Right lobe of liver (tissue), 6 donors: ENCODE results near the gene NECAP2. TPM values are rescaled to one million over a fixed set of nuclear protein-coding genes. Genes with fewer than 3 reads are reported as not detected.
"Not testable (repeated sequence)": the region's sequence is repeated elsewhere in the genome, so short reads cannot be mapped to it uniquely, and the experiment has no call there.

Experiments
- ATAC-seq, 4 donors: fragments of 200-7000 bp; cut with Tn5 transposase; one replicate each; pipeline ENCODE4 v1.9.1; 2020; ENCODE audit warnings: mild to moderate bottlenecking in 4 of 4, moderate library complexity in 4 of 4
- DNase-seq, 3 donors: peaks; one replicate each; pipeline ENCODE4 v3.0.0-alpha.2; 2020
- H3K27ac ChIP-seq, 3 donors: fragments of 200-600 bp; one replicate each; pipeline ENCODE4 v1.8.0; 2022
- H3K27me3 ChIP-seq, 2 donors: fragments of 200-600 bp; one replicate each; pipeline ENCODE4 v1.8.0; 2022
- H3K36me3 ChIP-seq, 4 donors: fragments of 200-600 bp; sonication (generic) in 1 of 4; one replicate each; pipeline versions ENCODE4 v1.5.1 to v1.8.0; 2017 to 2022; ENCODE audit warnings: control low read depth in 1 of 4
- H3K4me1 ChIP-seq, 4 donors: fragments of 200-600 bp; sonication (generic) in 1 of 4; one replicate each; pipeline versions ENCODE4 v1.5.1 to v1.8.0; 2017 to 2022; ENCODE audit warnings: control low read depth in 1 of 4
- H3K4me3 ChIP-seq, 3 donors: fragments of 200-600 bp; one replicate each; pipeline ENCODE4 v1.8.0; 2022
- H3K9me3 ChIP-seq, 4 donors: fragments of 200-600 bp; sonication (generic) in 1 of 4; one replicate each; pipeline versions ENCODE4 v1.5.1 to v1.8.0; 2017 to 2022; ENCODE audit warnings: control low read depth in 1 of 4
- CTCF ChIP-seq, 4 donors: fragments of 200-600 bp in 3 of 4; fragments of 450-650 bp in 1 of 4; IDR thresholded peaks; one replicate each; pipeline versions ENCODE4 v1.5.1 to v1.8.0; 2016 to 2022; ENCODE audit warnings: antibody characterized with exemption in 4 of 4, mild to moderate bottlenecking in 2 of 4
- POLR2A ChIP-seq: fragments of 450-650 bp; IDR thresholded peaks from one replicate; pipeline ENCODE4 v1.6.1; 2017; ENCODE audit warnings: antibody characterized with exemption, mild to moderate bottlenecking
- WGBS: methylation state at CpG from one replicate; pipeline ENCODE4 v1.1.6; 2018; ENCODE audit warnings: low coverage, low lambda C conversion rate; ENCODE audit not compliant: insufficient coverage; ENCODE audit errors: missing lambda C conversion rate; 5-methylcytosine and 5-hydroxymethylcytosine counted together
- intact Hi-C, 2 donors: fragments of 100-400 bp; cut with DNase I; formaldehyde crosslinking; loops; one replicate each; pipeline versions ENCODE4 v1.11.2 to v1.14.1; 2022
- total RNA-seq, 6 experiments: library from RNA; depleted of rRNA in 2 of 6; stranded (reverse); fragments of >200 nt in 2 of 6; fragmentation: NEBNext Ultra II Directional in 3 of 6; extraction: Animal tissue kit (Norgen Biotek cat#: 25700) in 3 of 6; gene quantifications; one replicate each; pipeline versions ENCODE4 v1.1.0 to v1.2.4, GENCODE V29; 2016 to 2023
- donor health status: DM: no; HTN: yes; CAD: no.
- donor health status: DM: no; HTN: no; CAD: no.
- donor health status: DM: no; HTN: no; CAD: no.
- donor health status: DM: no; HTN: yes; CAD: no.
- donor health status: DM: no; HTN: yes; CAD: no.

The NECAP2 gene
- total RNA-seq, 6 experiments from 2014 or later: 13.9 to 28.3 (median 24.2) TPM

DNA sequence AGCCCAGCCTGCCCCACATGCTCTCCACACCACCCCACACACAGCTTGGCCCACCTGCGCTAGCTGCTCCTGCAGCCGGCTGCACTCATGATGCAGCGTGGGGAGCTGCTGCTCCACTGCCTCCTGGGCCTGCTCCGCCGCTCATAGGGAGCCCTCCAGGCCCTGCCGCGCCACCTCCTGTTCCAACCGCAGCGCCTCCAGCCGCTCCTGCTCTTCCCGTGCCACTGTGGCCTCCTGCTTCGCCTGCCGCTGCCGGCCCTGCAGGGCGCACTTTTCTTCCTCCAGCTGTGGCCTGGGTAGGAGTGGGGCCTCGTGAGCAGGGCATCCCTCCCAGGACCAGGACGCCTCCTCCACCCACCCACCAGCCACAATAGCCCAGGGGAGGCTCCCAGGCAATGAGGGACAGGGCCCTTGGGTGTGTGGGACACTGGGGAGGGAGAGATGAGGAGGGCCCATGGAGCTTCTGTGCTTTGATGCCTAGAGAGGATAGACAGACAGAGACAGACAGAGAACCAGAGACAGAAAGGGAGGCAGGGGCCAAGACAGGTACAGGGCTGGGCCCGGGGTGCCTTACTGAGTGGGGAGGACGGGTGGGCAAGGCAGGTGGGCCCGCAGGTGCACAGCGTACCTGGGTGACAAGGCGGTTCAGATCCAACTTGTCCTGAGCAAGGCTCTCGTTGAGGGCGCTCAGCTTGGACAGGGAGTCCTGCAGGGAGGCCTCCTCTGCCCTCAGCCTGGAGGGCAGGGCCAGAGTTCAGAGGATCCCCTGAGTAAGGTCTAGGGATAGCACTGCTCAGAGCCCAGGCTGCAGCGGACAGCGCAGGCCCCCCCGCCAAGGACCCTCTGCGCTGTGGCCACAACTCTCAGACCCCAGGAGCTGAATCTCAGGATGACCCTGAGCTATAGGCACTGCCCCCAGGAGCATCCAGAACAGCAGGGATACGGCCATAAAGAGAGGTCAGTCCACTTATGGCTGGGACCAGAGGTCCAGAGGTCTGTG, 35.5 kb downstream of the NECAP2 start:
- DNase-seq (peak in 1 of 3 donors; percentile 0), ATAC-seq (peak in 2 of 4 donors; percentile 39 to 53)
- H3K4me3 ChIP-seq, H3K36me3 ChIP-seq, H3K27ac ChIP-seq, H3K9me3 ChIP-seq, intact Hi-C loops, H3K4me1 ChIP-seq, H3K27me3 ChIP-seq: not testable (repeated sequence)
- WGBS: 73% methylated on average over 3 of the region's 29 CpGs

DNA sequence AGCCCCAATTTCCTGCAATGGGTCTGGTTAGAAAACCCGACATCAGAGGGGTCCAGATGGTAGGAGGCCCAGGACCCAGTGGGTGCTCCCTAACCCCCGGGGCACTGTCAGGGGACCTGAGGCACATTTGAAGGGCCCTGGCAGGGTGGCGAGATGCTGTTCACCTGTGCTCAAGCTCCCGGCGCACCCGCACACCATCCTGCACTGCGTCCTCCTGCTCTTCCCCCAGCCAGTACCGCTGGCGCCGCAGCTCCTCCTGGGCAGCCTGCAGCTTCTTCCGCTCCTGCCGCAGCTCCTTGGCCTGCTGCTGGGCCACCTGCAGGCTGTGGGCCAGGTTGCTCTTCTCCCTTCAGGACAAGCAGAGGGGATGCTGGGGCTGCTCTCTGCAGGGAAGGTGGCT, 37.6 kb downstream of the NECAP2 start:
- no peaks in the 10 kb centered on the region for H3K9me3 ChIP-seq
- H3K27me3 ChIP-seq: no peaks in the 10 kb centered on the region
- no peaks in the 10 kb centered on the region for H3K4me1 ChIP-seq
- no peaks in the 10 kb centered on the region for H3K36me3 ChIP-seq
- no peak for TF ChIP-seq CTCF (IDR thresholded peaks at IDR 0.05)
- TF ChIP-seq POLR2A: no peak
- peak in 1 of 3 donors; percentile 39 for DNase-seq
- intact Hi-C loops: no loop called here
- H3K4me3 ChIP-seq: no peak overlapping the region
- 100% methylated on average over 3 of the region's 12 CpGs for WGBS
- H3K27ac ChIP-seq: no peak overlapping the region
- no peak for ATAC-seq

DNA sequence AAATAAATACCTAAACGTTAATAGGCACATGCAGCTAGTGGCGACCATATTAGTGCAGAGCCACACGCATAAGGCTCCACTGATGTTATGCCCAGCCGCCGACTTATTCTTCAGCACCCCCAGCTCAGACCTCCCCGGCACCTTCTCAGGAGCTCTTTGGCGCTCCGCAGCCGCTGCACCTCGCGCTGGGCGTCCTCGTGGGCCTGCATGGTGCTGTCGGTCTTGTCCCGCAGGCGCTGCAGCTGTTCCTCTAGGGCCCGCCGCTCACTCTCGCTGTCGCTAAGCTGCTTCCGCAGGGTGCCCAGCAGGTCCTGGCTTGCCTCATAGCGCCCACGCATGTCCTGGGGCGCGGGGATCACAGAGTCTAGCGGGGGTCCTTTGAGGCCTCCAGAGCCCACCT, 42.6 kb downstream of the NECAP2 start:
- H3K9me3 ChIP-seq, DNase-seq, H3K27ac ChIP-seq, H3K4me1 ChIP-seq, H3K27me3 ChIP-seq, H3K36me3 ChIP-seq, H3K4me3 ChIP-seq, intact Hi-C loops: not testable (repeated sequence)
- ATAC-seq: peak in 1 of 4 donors; percentile 9
- WGBS: 90% methylated on average over 3 of the region's 26 CpGs

- H3K4me3 ChIP-seq, H3K27me3 ChIP-seq, DNase-seq, H3K4me1 ChIP-seq, intact Hi-C loops, H3K9me3 ChIP-seq, H3K27ac ChIP-seq, H3K36me3 ChIP-seq: not testable (repeated sequence)
- 87% methylated on average over 17 of the region's 45 CpGs for WGBS
- peak in 1 of 4 donors; percentile 34 for ATAC-seq
Measured at GRCh38 chr1:16483639-16484500, 43.3 kb downstream of the NECAP2 start.

DNA sequence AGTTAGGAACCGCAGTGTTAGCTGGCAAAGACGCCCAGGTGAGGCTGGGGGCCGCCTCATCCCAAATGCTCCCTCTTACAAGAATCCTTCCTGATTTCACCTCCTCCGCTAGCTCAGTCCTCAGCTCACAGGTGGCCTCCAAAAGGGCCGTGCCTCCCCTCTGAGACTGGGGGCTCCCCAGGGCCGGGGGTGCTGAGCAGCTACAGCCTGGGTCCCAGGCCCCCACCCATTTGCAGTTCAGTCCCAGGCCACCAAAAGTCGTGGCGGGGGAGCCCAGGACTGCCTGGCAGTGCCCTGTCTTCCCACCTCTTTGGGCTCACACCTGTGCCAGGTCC, 43.9 kb downstream of the NECAP2 start:
- no peak overlapping the region for H3K27ac ChIP-seq
- no peaks in the 10 kb centered on the region for H3K36me3 ChIP-seq
- H3K4me1 ChIP-seq: no peaks in the 10 kb centered on the region
- TF ChIP-seq CTCF (IDR thresholded peaks at IDR 0.05): no peak
- no peak for TF ChIP-seq POLR2A
- no peaks in the 10 kb centered on the region for H3K27me3 ChIP-seq
- no peak for ATAC-seq
- DNase-seq: no peak
- intact Hi-C loops: no loop called here
- no peak overlapping the region for H3K4me3 ChIP-seq
- no peaks in the 10 kb centered on the region for H3K9me3 ChIP-seq
- no CpG with 5 or more reads among the region's 8 CpGs for WGBS

DNA sequence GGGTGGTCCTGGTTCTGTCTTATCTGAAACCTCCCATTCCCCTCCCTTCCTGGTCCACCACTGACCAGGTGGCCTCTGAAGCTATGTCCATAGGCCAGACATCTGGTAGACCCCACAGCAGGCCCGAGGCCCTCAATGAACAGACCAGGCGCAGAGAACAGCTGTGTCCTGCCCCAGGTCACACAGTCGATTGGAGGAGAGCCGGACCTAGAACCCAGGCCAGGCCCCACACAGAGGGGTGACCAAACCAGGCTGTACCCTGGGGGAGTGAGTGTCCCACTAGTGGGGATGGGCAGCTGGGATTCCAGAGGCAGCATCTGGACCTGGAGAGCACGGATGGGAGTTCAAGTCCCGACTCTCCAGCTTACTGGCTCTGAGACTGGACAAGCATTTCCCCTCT, 44.4 kb downstream of the NECAP2 start:
- intact Hi-C loops: no loop called here
- WGBS: 67% methylated on average over 1 of the region's 6 CpGs

GRCh38 chr1:16486316-16486715, 45.8 kb downstream of the NECAP2 start:
- H3K9me3 ChIP-seq, H3K36me3 ChIP-seq, H3K27me3 ChIP-seq, DNase-seq, H3K4me1 ChIP-seq, H3K4me3 ChIP-seq, ATAC-seq, H3K27ac ChIP-seq, intact Hi-C loops: not testable (repeated sequence)
- no CpG with 5 or more reads among the region's 8 CpGs for WGBS

More for the DNA sequence above, 44.4 kb downstream of the NECAP2 start:
- DNase-seq (no peak), ATAC-seq (peak in 1 of 4 donors; percentile 31)
- TF ChIP-seq CTCF (IDR thresholded peaks at IDR 0.05) (no peak), POLR2A (no peak)
- Histone ChIP-seq H3K27me3 (no peaks in the 10 kb centered on the region), H3K36me3 (no peaks in the 10 kb centered on the region), H3K9me3 (no peaks in the 10 kb centered on the region), H3K27ac (no peak overlapping the region), H3K4me1 (no peaks in the 10 kb centered on the region), H3K4me3 (no peak overlapping the region)

- H3K9me3 ChIP-seq, H3K36me3 ChIP-seq, DNase-seq, H3K27me3 ChIP-seq, ATAC-seq, H3K4me3 ChIP-seq, H3K4me1 ChIP-seq, H3K27ac ChIP-seq, intact Hi-C loops: not testable (repeated sequence)
Measured at GRCh38 chr1:16487011-16487410, 46.5 kb downstream of the NECAP2 start.
